GM21381 (cell line): ENCODE measurements around the gene EDNRA.
"Not testable (repeated sequence)": the region's sequence is repeated elsewhere in the genome, so short reads cannot be mapped to it uniquely, and the experiment has no call there.

ENCODE experiments used
- ATAC-seq: cut with Tn5 transposase; IDR thresholded peaks from one replicate; pipeline ENCODE4 v1.9.1; 2021; ENCODE audit warnings: mild to moderate bottlenecking, moderate library complexity; ENCODE audit not compliant: unreplicated experiment

EDNRA gene

GRCh38 chr4:147480891-147481576 is at the start of gene EDNRA:
EDNRA (plus strand) TSS chr4:147481097; CDS start chr4:147485682, 4,585 bp downstream.
- ATAC-seq = no peak

GRCh38 chr4:147434370-147434769 is 46.5 kb upstream of the EDNRA start:
- ATAC-seq = not testable (repeated sequence)

GRCh38 chr4:147440442-147440841 is 40.5 kb upstream of the EDNRA start:
- no peak for ATAC-seq

GRCh38 chr4:147447786-147448185 is 33.1 kb upstream of the EDNRA start:
- no peak for ATAC-seq

GRCh38 chr4:147453561-147454141 is 27.2 kb upstream of the EDNRA start:
- no peak for ATAC-seq

GRCh38 chr4:147456706-147457105 is 24.2 kb upstream of the EDNRA start:
- ATAC-seq = no peak

GRCh38 chr4:147461161-147461560 is 19.7 kb upstream of the EDNRA start:
- ATAC-seq = no peak

GRCh38 chr4:147463065-147463464 is 17.8 kb upstream of the EDNRA start:
- ATAC-seq = no peak

- ATAC-seq = no peak
These were observed 15.4 kb upstream of the EDNRA start for GRCh38 chr4:147465461-147465860.

GRCh38 chr4:147477439-147477838 is 3.5 kb upstream of the EDNRA start:
- no peak for ATAC-seq

GRCh38 chr4:147479376-147479775 is 1.5 kb upstream of the EDNRA start:
- ATAC-seq = no peak

- ATAC-seq = no peak
These were observed 1.1 kb upstream of the EDNRA start for GRCh38 chr4:147479786-147480185.

GRCh38 chr4:147480502-147480890 is 401 bp upstream of the EDNRA start:
- no peak for ATAC-seq

GRCh38 chr4:147481577-147482109 is 746 bp downstream of the EDNRA start:
- no peak for ATAC-seq

GRCh38 chr4:147482281-147482680 is 1.4 kb downstream of the EDNRA start:
- no peak for ATAC-seq

GRCh38 chr4:147485167-147485566 is 4.3 kb downstream of the EDNRA start:
- ATAC-seq = no peak

- ATAC-seq = no peak
These were observed 6.7 kb downstream of the EDNRA start for GRCh38 chr4:147487616-147488015.

GRCh38 chr4:147488556-147488955 is 7.7 kb downstream of the EDNRA start:
- ATAC-seq = no peak

GRCh38 chr4:147491086-147491485 is 10.2 kb downstream of the EDNRA start:
- ATAC-seq = no peak

GRCh38 chr4:147492306-147492705 is 11.4 kb downstream of the EDNRA start:
- no peak for ATAC-seq

- ATAC-seq = no peak
These were observed 11.9 kb downstream of the EDNRA start for GRCh38 chr4:147492761-147493160.

GRCh38 chr4:147493307-147493706 is 12.4 kb downstream of the EDNRA start:
- ATAC-seq = no peak
